Measurements from ENCODE around the gene NOTCH2. TPM values are rescaled to one million over a fixed set of nuclear protein-coding genes. Genes with fewer than 3 reads are reported as not detected.
A peak's percentile ranks its signal among the peaks of the same experiment; 100 is the strongest.
"Not testable (repeated sequence)": the region's sequence is repeated elsewhere in the genome, so short reads cannot be mapped to it uniquely, and the experiment has no call there.

The NOTCH2 gene
- polyA plus RNA-seq, 3 donors = 47.3 to 108 (median 86.6) TPM

DNA sequence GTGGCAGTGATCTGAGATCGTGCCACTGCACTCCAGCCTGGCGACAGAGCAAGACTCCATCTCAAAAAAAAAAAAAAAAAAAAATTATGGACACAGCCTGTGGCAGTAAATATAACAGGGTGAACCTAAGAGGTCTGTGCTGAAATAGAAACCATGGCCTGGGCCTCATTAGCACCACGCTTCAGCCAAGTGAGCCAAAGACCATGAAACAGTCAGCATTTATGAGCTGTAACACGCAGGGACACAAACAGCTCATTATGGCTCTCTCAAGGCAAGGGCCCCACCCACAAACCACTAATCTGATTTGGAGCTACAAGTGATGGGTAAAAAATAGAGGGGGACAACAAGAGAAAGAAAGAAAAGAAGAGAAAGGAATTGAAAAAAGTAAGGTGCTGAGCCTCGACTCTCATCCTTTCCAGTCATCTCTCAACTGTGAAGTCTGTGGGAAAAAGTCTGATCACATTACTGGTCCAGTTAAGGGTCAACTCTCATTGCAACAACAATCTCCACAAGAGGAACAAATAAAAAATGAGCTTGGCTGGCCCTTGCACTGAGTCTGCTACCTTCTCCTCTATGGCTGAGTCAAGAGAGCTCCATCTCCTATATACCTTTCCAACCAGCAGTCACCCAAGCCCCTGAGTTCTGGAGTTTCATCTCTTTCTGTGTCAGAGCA, 93.7 kb downstream of the NOTCH2 start:
- 100% methylated on average over 1 of the region's 5 CpGs for WGBS (ENCODE audit: insufficient coverage)
- Histone ChIP-seq H3K4me1 (ENCODE audit: control insufficient read depth in 1 of 2, insufficient read depth in 2 of 2, low read length in 2 of 2) (peaks cover 49 to 54% of the 10 kb centered on the region in 2 donors), H3K27ac (ENCODE audit: low read depth in 1 of 2, low read length in 2 of 2) (peak overlapping the region; percentile 41 to 71), H3K79me2 (ENCODE audit: insufficient read depth, low read length) (peaks cover 87% of the 10 kb centered on the region), H4K20me1 (ENCODE audit: insufficient read depth, low read length) (peaks cover 94% of the 10 kb centered on the region), H3K36me3 (replicated peaks in 1 of 2; ENCODE audit: control insufficient read depth in 1 of 2, insufficient read depth in 2 of 2, low read length in 2 of 2) (peaks cover 28 to 55% of the 10 kb centered on the region in 2 donors)
- H3K9me3 Mint-ChIP-seq; H3K4me3 ChIP-seq (replicated peaks in 1 of 3; ENCODE audit: low read depth in 2 of 3, low read length in 3 of 3); H3K4me2 ChIP-seq (replicated peaks; ENCODE audit: extremely low read depth, low read length, poor library complexity, severe bottlenecking); H3K27me3 ChIP-seq (ENCODE audit: control insufficient read depth in 2 of 2, insufficient read depth in 2 of 2, low read length in 2 of 2); intact Hi-C loops (cut with micrococcal nuclease); H3K9ac ChIP-seq (ENCODE audit: insufficient read depth, low read length, poor library complexity, severe bottlenecking); H3K9me3 ChIP-seq (replicated peaks in 1 of 2; ENCODE audit: control insufficient read depth in 1 of 2, insufficient read depth in 1 of 2, low read length in 2 of 2); H3K27me3 Mint-ChIP-seq (ENCODE audit: low read depth in 3 of 3); H3K4me3 Mint-ChIP-seq; DNase-seq; H2AFZ ChIP-seq (ENCODE audit: insufficient read depth, low read depth, low read length, poor library complexity, severe bottlenecking): not testable (repeated sequence)
- Mint-ChIP-seq H3K36me3 (peaks cover 56 to 73% of the 10 kb centered on the region in 2 donors), H3K4me1 (peaks cover 52% of the 10 kb centered on the region), H3K27ac (peak overlapping the region; percentile 75 to 92 (median 88))

DNA sequence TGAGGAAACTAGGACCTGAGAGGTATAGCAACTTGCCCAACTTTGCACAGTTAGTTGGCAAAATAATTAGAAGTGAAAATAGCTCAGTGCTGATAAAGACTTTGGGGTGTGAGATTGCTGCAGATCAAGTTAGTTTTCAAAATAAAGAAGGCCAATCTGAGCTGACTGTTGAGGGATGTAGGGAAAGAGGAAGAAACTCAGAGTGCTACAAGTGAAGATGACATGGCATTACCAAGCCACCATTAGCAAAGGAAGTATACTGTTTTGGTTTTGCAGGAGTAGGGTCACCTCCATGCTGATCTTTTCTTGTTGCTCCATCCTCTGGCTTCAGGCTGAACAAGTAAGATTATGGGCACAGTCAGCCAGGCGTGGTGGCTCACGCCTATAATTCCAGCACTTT, 94.5 kb downstream of the NOTCH2 start:
- H3K27ac Mint-ChIP-seq = peak overlapping the region; percentile 75 to 92 (median 88)
- no peaks in the 10 kb centered on the region for H3K9me3 Mint-ChIP-seq
- H3K4me3 Mint-ChIP-seq = no peak overlapping the region
- Histone ChIP-seq H4K20me1 (ENCODE audit: insufficient read depth, low read length) (peaks cover 94% of the 10 kb centered on the region), H3K4me1 (ENCODE audit: control insufficient read depth in 1 of 2, insufficient read depth in 2 of 2, low read length in 2 of 2) (peaks cover 43 to 47% of the 10 kb centered on the region in 2 donors), H3K27me3 (ENCODE audit: control insufficient read depth in 2 of 2, insufficient read depth in 2 of 2, low read length in 2 of 2) (no peaks in the 10 kb centered on the region), H3K79me2 (ENCODE audit: insufficient read depth, low read length) (peaks cover 85% of the 10 kb centered on the region), H3K4me3 (replicated peaks in 1 of 3; ENCODE audit: low read depth in 2 of 3, low read length in 3 of 3) (no peak overlapping the region), H3K27ac (ENCODE audit: low read depth in 1 of 2, low read length in 2 of 2) (peak overlapping the region; percentile 41 to 71), H2AFZ (ENCODE audit: insufficient read depth, low read depth, low read length, poor library complexity, severe bottlenecking) (no peak overlapping the region), H3K36me3 (replicated peaks in 1 of 2; ENCODE audit: control insufficient read depth in 1 of 2, insufficient read depth in 2 of 2, low read length in 2 of 2) (peaks cover 35 to 62% of the 10 kb centered on the region in 2 donors), H3K9me3 (replicated peaks in 1 of 2; ENCODE audit: control insufficient read depth in 1 of 2, insufficient read depth in 1 of 2, low read length in 2 of 2) (no peaks in the 10 kb centered on the region), H3K4me2 (replicated peaks; ENCODE audit: extremely low read depth, low read length, poor library complexity, severe bottlenecking) (no peak overlapping the region), H3K9ac (ENCODE audit: insufficient read depth, low read length, poor library complexity, severe bottlenecking) (no peak overlapping the region)
- peaks cover 63 to 80% of the 10 kb centered on the region in 2 donors for H3K36me3 Mint-ChIP-seq
- peak; percentile 34 to 53 (median 52) for DNase-seq
- 80% methylated on average over 2 of the region's 2 CpGs for WGBS (ENCODE audit: insufficient coverage)
- H3K4me1 Mint-ChIP-seq = peaks cover 52% of the 10 kb centered on the region
- intact Hi-C loops (cut with micrococcal nuclease) = no loop called here
- TF ChIP-seq, protein P1, sequence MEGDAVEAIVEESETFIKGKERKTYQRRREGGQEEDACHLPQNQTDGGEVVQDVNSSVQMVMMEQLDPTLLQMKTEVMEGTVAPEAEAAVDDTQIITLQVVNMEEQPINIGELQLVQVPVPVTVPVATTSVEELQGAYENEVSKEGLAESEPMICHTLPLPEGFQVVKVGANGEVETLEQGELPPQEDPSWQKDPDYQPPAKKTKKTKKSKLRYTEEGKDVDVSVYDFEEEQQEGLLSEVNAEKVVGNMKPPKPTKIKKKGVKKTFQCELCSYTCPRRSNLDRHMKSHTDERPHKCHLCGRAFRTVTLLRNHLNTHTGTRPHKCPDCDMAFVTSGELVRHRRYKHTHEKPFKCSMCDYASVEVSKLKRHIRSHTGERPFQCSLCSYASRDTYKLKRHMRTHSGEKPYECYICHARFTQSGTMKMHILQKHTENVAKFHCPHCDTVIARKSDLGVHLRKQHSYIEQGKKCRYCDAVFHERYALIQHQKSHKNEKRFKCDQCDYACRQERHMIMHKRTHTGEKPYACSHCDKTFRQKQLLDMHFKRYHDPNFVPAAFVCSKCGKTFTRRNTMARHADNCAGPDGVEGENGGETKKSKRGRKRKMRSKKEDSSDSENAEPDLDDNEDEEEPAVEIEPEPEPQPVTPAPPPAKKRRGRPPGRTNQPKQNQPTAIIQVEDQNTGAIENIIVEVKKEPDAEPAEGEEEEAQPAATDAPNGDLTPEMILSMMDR (IDR thresholded peaks at IDR 0.05) = no peak
- no peaks in the 10 kb centered on the region for H3K27me3 Mint-ChIP-seq (ENCODE audit: low read depth in 3 of 3)
